ENCODE results near the gene TJP1. TPM values are rescaled to one million over a fixed set of nuclear protein-coding genes. Genes with fewer than 3 reads are reported as not detected.
"Not testable (repeated sequence)": the region's sequence is repeated elsewhere in the genome, so short reads cannot be mapped to it uniquely, and the experiment has no call there.

Gene TJP1
- polyA plus RNA-seq, 4 donors, result 132 to 189 (median 159) TPM

DNA sequence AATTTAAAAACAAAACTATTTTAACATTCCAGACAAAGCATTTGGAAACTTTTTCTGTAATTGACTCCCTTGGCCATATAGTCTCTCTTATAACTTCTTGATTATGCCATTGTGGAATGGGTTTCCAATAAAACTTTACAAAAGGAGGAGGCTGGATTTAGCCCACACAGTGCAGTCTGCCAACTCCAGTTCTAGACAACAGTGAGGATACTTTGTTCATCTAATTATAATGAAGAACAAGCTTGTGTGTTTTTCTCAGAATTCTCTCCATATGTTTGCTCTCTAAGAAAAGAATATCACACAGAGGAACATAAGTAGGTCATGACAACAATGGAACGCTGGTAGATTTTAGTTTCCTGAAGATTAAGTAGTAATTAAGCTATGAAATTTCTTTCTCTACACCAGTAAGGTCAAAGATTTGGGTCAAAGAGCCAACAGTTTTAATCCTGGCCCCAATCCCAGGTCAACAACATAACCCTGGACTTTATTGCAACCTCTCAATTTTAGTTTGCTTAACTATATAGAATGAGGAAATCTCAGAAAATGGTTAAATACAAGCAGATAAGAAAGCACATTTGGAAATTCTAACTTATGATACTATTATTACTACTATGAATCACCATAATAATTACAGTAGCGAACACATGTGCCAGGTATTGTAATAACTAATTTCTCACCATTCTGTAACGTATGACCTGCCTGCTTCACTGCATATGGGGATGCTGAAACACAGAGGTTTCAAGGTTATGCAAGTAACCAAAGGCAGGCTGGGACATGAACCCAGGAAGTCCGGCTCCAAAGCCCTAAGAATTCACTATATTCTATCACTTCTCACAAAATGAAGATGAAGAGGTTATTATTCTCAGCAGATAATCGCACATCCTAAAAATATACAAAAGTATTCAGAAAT is 65.7 kb downstream of the TJP1 start:
- no peak for DNase-seq (ENCODE audit: low read depth in 4 of 4, low spot score in 2 of 4)

DNA sequence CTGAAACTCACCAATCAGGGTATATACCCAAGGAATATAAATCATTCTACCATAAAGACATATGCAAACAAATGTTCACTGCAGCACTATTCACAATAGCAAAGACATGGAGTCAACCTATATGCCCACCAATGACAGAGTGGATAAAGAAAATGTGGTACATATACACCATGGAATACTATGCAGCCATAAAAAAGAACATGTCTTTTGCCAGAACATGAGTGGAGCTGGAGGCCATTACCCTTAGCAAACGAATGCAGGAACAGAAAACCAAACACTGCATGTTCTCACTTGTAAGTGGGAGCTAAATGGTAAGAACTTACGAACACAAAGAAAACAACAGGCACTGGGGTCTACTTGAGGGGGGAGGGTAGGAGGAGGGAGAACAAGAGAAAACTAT is 68.3 kb downstream of the TJP1 start:
- DNase-seq (ENCODE audit: low read depth in 4 of 4, low spot score in 2 of 4), result not testable (repeated sequence)

DNA sequence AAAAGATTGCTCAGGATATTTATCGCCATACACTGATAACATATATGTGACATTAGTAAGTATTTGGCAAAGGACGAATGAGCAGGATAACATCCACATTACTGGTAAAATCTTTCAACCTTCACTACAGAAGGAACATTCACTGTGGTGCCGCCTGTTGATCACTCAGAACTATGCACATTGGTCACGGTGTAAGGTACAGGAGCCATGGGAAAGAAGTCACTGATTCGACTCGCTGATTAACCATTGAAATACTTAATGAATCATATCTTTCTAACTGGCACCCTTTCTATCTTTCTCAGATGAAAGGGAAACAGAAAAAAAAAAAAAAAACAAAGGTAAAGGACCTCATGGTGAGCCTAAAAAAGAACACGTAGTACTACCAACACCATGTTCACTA is 68.8 kb downstream of the TJP1 start:
- DNase-seq (ENCODE audit: low read depth in 4 of 4, low spot score in 2 of 4), result no peak

DNA sequence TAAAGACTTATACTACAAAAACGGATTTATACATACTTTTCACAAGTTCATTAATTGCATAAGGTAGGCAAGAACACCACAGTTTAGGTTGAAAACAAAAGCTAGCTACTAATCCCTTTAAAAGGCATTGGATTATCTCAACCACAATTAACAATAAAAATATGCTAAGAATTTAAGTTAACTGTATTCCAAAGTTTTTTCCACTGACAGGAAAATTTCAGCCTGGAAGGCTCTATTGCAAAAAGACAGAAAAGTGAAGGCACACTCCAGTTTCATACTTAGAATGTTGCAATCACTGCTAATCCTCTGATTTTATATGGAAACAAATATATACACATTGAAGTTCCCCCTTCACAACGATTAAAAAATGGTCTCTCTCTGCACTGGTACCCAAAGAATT is 71.5 kb downstream of the TJP1 start:
- DNase-seq (ENCODE audit: low read depth in 4 of 4, low spot score in 2 of 4), result no peak

DNA sequence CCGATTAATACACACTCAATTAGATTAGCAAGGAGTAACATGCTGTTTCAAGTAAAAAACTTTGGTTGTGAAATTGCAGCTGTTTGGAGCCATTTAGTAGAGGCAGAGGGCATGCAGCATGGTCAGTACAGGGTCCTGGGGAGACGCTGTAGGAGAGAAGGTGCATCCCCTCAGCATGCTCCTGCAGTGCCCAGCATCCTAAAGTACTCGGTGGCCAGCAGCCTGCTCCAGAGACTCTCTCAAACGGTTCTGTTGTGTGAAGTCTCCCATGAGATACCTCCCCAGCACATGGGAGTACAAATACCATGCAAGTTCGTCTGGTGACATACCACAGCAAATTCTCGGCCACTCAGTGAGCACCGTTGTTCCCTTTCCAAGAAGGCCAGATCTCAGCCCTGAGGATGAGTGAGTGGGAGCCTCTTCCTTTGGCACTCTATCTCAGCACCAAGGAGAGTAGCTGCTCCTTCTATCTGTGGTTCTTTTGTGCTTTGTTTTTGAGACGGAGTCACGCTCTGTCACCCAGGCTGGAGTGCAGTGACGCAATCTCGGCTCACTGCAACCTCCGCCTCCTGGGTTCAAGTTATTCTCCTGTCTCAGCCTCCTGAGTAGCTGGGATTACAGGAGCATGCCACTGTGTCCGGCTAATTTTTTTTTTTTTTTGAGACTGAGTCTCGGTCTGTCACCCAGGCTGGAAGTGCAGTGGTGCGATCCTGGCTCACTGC is 72.7 kb downstream of the TJP1 start:
- DNase-seq (ENCODE audit: low read depth in 4 of 4, low spot score in 2 of 4), result no peak

DNA sequence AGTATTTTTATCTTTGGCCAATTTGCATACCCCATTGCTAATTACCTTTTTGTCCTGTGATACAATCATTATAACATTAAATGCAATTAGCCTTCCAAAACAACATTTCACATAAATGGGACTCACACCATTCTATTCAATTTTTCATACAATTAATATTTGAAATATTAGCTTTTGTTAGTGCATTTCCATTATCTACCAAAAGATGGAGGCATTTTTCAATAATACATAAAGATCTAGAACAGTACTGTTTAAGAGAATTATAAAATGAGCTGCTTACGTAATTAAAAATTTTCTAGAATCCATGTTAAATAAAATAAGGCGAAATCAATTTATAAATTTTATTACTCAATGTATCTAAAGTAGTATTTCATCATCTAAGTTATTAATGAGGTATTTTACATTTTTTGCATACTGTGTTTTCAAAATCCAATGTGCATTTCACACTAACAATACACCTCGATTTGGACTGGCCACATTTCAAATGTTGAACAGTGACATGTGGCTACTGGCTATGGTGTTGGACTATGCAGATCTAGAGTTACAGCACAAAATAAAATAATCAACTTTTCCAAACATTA is 74.3 kb downstream of the TJP1 start:
- DNase-seq (ENCODE audit: low read depth in 4 of 4, low spot score in 2 of 4), result no peak

DNA sequence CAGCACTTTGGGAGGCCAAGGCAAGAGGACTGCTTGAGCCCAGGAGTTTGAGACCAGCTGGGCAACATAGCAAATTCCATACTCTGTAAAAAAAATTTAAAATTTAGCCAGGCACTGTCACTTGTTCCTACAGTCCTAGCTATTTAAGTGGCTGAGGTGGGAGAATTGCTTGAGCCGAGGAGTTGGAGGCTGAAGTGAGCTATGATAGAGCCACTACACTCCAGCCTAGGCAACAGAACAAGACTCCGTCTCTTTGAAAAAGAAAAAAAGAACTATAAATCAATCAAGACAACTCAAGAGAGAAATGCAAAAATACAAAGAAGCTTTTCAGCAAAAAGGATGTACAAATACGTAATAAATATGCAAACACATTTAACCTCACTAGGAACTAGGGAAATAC is 78.8 kb downstream of the TJP1 start:
- DNase-seq (ENCODE audit: low read depth in 4 of 4, low spot score in 2 of 4), result no peak

DNA sequence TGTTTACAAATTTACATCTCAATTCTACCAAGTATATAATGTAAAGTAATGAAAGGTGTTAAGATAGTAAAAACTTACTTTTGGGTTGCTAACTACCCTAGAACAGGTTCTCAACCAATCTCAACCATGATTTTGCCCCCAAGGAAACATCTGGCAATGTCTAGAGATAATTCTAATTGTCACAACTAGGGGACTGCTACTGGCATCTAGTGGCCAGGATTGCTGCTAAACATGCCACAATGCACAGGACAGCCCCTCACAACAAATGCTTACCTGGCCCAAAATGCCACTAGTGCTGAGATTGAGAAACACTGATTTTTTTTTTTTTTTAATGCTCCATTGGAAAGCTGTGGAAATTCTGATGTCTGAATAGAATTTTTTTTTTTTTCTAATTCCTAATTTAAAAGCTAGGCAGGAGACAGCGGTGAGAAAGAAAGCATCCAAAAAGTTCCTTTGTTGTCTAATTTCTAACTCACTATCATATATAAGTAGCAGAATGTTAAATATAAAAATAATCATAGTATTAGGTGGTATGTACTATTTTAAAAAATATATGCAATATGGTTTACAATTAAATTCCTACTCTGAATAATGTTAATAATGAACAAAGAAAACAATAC is 81.5 kb downstream of the TJP1 start:
- no peak for DNase-seq (ENCODE audit: low read depth in 4 of 4, low spot score in 2 of 4)

DNA sequence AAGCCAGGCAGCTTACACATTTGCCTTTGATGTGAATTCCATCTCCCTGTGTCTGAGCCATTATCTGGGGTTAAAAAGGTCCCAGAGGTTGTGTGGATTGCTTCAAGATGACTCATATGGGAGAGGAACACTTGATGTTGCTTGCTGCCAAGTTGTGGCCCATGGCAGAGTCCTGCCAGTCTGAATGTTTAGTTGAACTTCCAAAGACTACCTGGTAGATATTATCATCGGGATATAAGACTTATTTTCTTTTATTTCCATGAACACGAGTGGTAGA is 85.6 kb downstream of the TJP1 start:
- no peak for DNase-seq (ENCODE audit: low read depth in 4 of 4, low spot score in 2 of 4)

DNA sequence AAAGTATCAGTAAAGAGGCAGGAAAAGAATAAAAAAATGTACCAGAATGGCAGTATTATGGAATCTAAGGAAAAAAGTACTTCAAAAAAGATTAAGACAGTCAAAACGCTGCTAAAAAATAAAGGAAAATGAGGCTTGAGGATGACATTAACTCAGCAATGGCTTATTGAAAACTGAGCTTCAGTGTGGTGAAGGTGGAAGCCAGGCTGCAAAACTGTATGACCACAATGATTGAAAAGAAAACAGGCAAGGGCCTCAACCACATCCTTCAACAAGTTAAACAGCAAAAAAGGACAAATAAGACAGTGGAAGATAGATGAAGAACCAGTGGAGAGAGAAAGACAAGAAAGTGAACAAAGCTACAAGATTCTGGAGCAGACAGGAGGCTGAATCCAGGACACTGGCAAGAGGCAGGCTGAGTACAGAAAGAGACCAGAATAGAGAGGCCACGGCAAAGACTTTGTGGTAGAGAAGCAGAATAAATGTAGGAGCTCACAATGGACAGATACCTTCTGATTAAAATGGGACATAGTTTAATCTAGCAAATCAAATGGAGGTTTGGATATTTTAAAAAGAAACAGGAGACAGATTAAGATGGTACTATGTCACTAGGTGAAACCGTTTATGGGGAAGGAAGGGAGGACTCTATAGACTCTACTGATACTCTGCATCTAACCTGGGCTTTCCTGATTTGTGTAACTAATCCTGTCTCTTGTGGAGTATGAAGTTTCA is 86.1 kb downstream of the TJP1 start:
- no peak for DNase-seq (ENCODE audit: low read depth in 4 of 4, low spot score in 2 of 4)

DNA sequence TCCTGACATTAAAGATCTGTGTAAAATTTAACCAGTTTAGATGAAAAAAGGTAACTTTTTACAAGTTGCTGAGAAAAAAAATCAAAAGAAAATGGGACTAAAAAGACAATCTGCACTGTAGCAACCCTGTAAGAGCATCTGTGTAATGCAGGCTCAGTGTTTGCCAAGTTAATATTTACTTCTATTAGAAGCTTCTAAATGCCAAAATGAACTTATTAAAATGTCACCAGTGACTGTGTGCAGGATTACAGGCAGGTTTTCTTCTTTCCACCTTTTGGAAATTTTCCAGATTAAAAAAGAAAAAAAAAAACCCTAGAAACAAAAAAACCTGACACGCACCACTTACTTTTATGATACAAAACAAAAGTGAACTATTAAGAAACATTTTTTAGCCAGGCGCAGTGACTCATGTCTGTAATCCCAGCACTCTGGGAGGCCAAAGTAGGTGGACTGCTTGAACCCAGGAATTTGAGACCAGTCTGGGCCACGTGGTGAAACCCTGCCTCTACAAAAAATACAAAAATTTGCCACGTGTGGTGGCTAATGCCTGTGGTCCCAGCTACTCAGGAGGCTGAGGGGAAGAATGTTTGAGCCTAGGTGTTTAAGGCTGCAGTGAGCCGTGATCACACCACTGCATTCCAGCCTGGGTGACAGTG is 87.2 kb downstream of the TJP1 start:
- DNase-seq (ENCODE audit: low read depth in 4 of 4, low spot score in 2 of 4), result no peak

DNA sequence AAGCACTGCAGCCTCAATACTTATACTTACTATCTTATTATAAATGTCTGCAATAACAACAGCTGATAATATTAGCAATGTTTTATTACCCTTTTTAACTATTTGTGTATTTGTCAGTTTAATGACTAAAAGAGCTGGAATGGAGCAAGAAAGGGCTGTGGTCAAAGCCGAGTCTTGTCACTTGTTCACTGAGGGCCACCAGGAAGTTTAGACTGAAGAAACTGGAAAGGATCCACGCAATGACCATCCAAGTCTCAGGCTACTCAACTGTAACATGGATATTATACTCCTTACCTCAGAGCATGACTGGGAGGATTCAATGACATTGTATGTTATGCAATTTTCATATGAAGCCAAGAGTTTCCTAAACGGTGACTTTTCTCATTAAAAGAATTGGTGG is 90.4 kb downstream of the TJP1 start:
- DNase-seq (ENCODE audit: low read depth in 4 of 4, low spot score in 2 of 4), result no peak

DNA sequence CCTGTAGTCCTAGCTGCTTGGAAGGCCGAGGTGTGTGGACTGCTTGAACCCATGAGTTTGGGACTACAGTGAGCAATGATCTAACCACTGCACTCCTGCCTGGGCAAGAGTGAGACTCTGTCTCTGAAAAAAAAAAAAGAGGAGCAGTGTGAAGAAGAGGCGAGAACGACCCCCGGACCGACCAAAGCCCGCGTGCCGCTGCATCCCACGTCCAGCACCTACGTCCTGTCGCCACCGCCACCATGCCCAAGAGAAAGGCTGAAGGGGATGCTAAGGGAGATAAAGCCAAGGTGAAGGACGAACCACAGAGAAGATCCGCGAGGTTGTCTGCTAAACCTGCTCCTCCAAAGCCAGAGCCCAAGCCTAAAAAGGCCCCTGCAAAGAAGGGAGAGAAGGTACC is 91.8 kb downstream of the TJP1 start:
- not testable (repeated sequence) for DNase-seq (ENCODE audit: low read depth in 4 of 4, low spot score in 2 of 4)

DNA sequence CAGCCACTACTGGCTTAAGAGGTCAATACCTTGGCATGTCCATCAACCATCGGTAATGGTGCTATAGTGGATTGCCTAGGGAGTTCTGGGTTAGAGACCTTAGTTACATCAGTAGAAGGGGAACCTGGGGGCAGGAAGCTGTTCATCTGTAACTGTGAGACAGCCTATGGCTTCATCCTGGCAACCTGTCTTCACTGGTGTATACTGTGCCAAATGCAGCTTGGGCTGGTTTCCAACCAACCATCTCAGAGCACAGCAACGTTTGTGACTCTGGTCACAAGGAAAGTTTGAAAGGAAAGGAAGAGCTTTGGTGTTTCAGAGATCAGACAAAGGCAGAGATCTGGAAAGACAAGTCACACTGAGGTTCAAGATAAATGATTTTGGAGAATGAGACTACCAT is 93.8 kb downstream of the TJP1 start:
- DNase-seq (ENCODE audit: low read depth in 4 of 4, low spot score in 2 of 4), result no peak

DNA sequence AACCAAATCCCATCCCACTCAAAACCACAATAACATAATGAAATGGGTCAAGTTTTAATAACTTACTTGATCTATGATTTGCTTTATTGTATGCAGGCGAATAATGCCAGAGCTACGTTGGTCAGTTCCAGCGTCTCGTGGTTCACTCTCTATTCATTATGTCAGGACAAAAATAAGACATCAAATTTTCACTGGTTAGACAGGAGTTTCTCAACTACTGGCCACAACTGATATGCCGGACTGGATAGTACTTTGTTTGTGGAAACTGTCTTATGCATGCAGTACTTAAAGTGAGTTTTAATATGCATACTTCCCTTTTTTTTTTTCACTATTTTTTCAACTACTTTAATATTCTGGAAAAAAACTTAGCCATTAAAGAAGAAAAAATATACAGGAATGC is 94.4 kb downstream of the TJP1 start:
- DNase-seq (ENCODE audit: low read depth in 4 of 4, low spot score in 2 of 4), result no peak

DNA sequence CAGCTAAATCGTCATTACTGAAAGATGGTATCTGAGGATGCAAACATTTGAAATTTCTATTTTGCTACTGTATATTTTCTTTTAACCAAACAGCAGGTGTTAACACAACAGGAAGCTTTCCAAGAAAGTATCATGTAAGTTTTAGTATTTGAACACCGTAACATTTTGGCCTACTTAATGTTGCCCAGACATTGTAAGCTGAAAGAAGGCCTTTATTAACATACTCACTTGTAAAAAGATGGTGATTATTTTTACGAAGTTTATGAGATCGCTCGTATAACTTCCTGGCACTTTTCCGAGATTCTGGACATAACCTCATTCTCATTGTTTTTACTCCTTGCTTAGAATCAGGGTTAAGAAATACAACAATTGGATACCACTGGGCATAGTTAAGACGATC is 95.7 kb downstream of the TJP1 start:
- DNase-seq (ENCODE audit: low read depth in 4 of 4, low spot score in 2 of 4), result no peak

DNA sequence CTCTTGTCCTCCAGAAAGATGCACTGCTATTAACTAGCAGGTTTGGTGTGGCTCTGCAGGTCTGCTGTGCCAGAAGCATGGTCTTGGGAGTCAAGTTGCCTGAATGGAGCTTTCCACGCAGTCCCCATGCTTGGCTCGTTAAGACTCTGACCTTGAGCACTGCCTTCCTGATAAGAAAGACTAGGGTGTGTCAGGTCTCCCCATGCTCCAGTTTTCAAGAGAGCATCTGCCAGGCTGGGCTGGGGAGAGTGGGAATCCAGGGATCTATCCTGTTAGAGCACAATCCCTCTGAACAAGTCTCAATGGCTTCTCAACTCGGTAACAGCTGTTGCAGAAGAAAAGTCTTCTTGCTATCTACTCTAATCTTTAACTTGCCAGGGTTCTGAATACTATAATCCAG is 98.2 kb downstream of the TJP1 start:
- DNase-seq (ENCODE audit: low read depth in 4 of 4, low spot score in 2 of 4), result no peak

DNA sequence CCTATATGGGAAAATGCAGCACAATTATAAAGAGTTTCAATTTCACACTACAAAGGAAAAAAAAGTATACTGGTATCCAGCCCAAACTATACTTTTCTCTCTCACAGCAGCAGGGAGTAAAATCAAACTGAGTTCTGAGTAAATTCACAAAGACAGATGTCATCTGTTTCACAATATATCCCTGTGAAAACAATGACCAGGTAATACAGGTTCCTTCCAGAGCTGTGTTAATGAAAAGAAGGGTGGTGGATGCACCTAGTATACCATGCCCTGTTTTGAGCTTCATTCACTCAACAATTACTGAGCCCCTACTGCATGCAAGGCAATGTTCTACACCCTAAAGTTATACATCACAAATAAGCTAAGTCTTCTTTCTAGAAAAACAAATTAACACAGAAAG is 108.5 kb downstream of the TJP1 start:
- DNase-seq (ENCODE audit: low read depth in 4 of 4, low spot score in 2 of 4), result no peak

DNA sequence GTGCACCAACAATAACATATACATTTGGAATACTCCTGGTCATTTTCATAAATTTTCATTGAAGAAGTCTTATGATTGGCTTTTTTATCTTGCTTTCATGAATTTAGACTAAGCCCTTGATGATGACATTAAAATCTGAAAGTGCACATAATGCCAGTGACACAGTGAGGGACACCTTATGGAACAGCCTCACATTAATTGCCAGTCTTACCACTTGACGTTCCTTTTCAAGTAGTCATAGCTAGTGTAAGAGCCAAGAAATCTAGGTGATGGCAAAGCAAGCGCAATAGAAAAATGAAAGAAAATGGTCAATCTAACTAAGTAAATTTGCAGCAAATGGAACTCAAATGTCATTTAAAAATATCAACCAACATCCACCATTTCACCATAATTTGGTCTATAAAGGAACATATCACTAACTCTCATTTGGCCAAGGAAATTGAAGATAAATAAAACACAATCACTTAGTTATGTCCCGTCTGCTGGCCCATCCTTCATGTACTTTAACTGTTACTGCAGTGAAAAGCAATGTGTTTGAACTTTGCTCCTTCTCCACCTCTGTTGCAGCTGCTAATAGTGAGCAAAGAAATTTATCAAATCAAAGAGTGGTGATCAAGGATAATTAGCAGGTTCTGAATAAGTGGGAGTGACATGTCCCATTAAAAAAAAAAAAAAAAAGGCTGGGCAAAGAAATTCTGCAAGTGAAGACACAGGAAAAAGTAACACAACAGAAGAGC is 110.0 kb downstream of the TJP1 start:
- no peak for DNase-seq (ENCODE audit: low read depth in 4 of 4, low spot score in 2 of 4)

DNA sequence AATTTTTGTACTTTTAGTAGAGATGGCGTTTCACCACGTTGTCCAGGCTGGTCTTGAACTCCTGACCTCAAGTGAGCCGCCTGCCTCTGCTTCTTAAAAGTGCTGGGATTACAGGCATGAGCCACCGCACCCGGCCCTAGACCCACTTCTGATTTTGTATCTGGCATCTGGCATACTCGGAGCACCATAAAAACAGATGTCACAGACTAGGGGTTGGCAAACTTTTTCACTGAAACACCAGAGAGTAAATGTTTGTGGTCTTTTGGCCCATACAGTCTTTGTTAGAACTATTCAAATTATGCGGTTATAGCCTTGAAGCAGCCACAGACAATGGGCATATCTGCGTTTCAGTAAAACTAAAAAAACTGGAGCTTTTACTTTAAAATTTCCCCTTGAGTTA is 110.7 kb downstream of the TJP1 start:
- no peak for DNase-seq (ENCODE audit: low read depth in 4 of 4, low spot score in 2 of 4)
